ENCODE measurements around the gene CCDC77. TPM values are rescaled to one million over a fixed set of nuclear protein-coding genes. Genes with fewer than 3 reads are reported as not detected.

The CCDC77 gene
- 10 to 100 TPM in 2 of 4 donors, 1 to 10 TPM in 2; 7.7 to 12.2 (median 10.2) TPM for total RNA-seq

DNA sequence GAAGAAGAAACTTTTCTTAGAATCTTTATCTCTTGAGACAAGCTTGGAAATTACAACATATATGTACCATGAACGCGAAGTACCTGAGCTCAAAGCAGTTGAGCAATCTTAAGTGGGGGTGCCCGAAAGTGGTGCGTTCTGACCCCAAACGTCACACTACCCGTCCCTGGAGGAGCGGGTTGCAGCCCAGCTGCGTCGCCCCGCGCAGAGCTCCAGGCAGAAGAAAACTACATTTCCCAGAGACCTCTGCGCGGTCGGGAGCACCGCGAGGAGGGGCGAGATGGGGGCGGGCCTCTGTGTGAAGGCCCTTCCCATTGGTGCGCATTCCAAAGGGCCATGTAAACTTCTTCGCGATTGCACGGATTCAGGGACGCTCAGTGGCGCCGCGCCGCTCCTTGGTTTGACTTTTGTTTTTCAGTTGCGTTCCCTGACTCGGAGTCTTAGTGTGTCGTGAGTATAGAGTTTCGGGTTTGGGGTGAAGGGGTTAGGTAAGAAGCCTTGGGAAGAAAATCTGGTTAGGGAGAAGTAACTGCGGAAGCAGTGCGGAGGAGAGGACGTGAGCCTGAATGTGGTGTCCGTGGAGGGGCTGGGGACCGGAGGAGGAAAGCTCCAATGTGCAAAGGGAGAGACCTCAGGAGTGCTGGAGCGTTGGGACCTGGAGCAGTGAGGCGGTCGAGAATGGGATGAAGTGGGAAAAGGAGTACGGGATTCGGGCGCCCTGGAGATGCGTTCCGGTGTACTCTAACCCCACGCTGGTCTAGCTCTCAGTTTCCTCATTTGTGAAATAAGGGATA, at the start of gene CCDC77:
Gene CCDC77, plus strand, starts transcription at position 410 of the 794 bp plus-strand sequence. CDS start 7,740 bp downstream, outside the sequence.
- TF ChIP-seq, protein P1, sequence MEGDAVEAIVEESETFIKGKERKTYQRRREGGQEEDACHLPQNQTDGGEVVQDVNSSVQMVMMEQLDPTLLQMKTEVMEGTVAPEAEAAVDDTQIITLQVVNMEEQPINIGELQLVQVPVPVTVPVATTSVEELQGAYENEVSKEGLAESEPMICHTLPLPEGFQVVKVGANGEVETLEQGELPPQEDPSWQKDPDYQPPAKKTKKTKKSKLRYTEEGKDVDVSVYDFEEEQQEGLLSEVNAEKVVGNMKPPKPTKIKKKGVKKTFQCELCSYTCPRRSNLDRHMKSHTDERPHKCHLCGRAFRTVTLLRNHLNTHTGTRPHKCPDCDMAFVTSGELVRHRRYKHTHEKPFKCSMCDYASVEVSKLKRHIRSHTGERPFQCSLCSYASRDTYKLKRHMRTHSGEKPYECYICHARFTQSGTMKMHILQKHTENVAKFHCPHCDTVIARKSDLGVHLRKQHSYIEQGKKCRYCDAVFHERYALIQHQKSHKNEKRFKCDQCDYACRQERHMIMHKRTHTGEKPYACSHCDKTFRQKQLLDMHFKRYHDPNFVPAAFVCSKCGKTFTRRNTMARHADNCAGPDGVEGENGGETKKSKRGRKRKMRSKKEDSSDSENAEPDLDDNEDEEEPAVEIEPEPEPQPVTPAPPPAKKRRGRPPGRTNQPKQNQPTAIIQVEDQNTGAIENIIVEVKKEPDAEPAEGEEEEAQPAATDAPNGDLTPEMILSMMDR (IDR thresholded peaks at IDR 0.05; ENCODE audit: low read depth), result no peak

DNA sequence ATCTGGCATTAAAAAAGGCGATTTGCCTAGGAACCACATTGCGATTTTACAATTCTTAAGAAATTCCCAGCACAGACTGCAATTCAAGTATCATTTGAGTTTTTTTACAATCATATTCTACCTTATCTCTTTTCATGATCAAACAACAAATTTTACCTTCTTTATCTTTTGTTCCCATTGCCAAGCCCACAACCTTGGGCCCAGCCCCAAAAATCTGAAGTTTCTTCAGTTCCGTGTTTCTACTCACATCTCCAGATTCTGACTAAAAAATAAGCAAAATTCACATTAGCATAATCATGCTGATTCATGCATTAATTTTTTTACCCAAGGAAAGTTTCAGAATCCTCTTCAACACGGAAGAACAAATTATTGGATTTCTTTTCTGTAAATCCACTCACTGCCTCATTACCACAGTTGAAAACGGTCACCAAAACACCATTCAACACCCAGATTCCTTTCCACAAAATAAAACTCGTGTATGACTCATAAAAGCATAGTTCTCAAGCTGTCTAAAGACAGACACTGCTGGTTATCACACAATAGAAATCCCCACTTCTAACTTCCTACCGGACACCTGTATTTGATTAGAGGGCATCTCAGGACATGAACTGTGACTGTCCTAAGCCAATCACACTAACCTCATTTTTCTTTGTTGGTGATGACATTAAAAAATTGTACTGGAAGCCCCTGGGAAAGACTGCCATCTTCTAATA, 45.0 kb upstream of the CCDC77 start:
- TF ChIP-seq, protein P1 (IDR thresholded peaks at IDR 0.05; ENCODE audit: low read depth), result no peak

DNA sequence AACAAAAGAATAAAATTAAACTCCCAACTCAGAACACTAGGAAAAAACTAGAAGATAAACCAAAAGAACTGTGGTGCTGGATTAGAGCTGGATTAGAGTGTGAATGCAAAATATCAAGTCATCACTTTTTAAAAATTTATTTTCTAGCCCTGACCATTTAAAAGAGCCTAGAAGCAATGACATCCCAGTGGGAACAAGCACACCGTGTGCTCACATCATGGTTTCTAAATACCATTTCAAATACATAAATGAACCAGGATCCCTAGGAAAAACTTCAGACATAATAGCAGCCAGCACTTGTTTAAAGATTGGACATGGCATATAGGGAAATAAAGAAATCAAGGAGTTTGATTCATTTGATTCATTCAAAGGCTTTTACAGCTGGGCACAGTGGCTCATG, 42.4 kb upstream of the CCDC77 start:
- TF ChIP-seq, protein P1 (IDR thresholded peaks at IDR 0.05; ENCODE audit: low read depth), result no peak

DNA sequence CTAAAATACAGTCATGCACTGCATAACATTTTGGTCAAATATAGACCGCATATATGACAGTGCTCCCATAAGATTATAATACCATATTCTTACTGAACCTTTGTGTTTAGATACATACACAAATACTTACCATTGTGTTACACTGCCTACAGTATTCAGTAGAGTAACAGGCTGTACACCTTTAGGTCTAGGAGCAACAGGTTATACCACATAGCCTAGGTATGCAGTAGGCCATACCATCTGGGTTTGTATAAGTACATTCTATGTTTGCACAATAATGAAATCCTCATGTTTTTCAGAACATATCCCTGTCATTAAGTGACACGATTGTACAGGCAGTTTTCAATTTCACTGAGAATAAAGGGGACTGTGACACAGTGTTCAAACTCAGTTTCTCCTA, 34.6 kb upstream of the CCDC77 start:
- TF ChIP-seq, protein P1 (IDR thresholded peaks at IDR 0.05; ENCODE audit: low read depth), result no peak

DNA sequence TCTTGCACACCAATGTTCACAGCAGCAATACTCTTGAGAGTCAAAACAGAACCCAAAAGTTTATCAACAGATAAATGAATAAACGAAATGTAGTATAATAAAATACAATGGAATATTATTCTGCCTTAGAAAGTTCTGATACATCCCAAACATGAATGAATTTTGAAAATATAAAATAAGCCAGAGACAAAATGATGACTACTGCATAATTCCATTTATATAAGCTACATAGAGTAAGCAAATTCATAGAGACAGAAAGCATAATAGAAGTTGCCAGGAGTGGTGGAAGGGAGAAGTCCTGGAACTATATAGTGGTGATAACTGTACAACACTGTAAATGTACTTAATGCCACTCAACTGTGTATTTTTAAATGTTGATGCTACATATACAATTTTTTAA, 33.5 kb upstream of the CCDC77 start:
- TF ChIP-seq, protein P1 (IDR thresholded peaks at IDR 0.05; ENCODE audit: low read depth), result no peak

DNA sequence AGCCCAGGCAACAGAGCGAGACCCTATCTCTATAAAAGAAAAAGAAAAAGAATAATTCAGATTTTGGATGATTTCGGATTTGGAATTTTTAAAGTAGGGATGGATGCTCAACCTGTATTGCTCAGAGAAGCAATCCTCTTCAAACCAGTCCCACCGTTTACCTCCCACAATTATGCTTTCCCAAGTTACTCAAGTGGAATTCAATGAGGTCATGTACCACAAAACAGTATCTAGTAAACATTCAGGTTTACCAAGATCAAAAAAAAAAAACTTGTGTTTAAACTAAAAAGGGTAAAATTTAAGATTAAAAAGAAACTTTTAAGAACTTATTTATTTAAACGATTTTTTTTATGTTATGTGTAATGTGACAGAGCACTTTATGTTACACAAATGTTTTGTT, 14.8 kb upstream of the CCDC77 start:
- TF ChIP-seq, protein P1 (IDR thresholded peaks at IDR 0.05; ENCODE audit: low read depth), result no peak

DNA sequence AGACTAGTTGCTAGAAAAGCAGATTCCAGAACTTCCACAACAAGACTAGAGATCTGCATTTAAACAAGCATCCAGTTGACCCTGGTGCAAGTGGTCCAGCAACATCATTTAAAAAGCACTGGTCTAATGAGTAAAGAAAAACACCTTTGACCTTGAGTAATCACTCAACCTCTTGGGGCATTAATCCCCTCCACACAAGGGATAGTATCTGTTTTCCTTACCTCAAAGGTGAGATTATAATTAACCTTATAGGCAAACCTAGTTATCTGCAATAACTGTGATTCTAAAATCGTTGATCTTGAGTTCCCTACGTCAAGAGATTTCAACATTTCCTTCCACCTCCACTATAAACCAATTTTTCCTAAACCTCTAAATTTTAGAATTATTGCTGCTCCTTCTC, 13.4 kb upstream of the CCDC77 start:
- TF ChIP-seq, protein P1 (IDR thresholded peaks at IDR 0.05; ENCODE audit: low read depth), result no peak

Data from subcutaneous adipose tissue (tissue), 4 donors.